Lung microvascular endothelial cell (primary cell): ENCODE measurements around the gene COL4A6. TPM values are rescaled to one million over a fixed set of nuclear protein-coding genes. Genes with fewer than 3 reads are reported as not detected.
A peak's percentile ranks its signal among the peaks of the same experiment; 100 is the strongest.
"Not testable (repeated sequence)": the region's sequence is repeated elsewhere in the genome, so short reads cannot be mapped to it uniquely, and the experiment has no call there.

Experiments used
- DNase-seq, 2 donors: peaks; one replicate each; pipeline versions ENCODE4 v3.0.0 to v3.0.0-alpha.2; 2010; ENCODE audit warnings: low read depth in 2 of 2
- total RNA-seq: library from RNA; depleted of rRNA; stranded (reverse); fragments of >200 nt; gene quantifications from 2 replicates; pipeline ENCODE4 v1.2.1, GENCODE V29; 2014

Gene COL4A6
- total RNA-seq, 1 donor from 2014 or later: 0.20 TPM

DNA sequence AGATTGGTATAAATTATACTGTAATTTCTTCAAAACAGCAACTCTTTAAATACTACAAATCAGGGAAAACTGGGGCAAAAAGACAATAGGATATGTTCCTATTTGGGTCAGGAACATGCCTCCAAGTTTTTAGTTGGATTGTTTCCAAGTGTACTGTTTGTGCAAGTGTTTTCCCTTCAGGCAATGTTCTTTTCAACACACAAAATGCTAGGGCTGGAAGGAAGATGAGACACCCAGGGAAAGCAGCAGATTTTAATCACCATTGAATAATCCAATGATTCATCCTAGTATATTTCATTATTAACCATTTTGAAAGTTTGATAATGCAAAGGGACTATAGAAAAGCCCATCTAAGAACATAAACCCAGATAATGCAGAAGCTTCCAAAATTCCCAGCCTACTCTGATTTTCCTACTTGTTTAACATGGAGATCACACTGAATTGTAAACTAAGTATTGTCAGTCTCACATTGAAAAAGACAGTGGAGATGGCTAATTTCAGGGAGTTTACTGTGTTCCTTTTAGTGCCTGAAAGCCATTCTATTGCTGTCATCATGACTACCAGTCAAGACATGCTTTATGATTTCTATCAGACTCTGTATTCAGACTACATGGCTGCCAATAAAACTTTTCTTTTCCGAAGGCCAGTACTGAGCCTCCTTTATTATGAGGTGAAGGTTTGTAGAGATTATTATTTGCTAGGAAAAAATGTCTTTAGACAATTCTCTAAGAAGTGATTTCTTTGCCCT, 38.6 kb downstream of the COL4A6 start:
- peak; percentile 19 to 72 for DNase-seq

DNA sequence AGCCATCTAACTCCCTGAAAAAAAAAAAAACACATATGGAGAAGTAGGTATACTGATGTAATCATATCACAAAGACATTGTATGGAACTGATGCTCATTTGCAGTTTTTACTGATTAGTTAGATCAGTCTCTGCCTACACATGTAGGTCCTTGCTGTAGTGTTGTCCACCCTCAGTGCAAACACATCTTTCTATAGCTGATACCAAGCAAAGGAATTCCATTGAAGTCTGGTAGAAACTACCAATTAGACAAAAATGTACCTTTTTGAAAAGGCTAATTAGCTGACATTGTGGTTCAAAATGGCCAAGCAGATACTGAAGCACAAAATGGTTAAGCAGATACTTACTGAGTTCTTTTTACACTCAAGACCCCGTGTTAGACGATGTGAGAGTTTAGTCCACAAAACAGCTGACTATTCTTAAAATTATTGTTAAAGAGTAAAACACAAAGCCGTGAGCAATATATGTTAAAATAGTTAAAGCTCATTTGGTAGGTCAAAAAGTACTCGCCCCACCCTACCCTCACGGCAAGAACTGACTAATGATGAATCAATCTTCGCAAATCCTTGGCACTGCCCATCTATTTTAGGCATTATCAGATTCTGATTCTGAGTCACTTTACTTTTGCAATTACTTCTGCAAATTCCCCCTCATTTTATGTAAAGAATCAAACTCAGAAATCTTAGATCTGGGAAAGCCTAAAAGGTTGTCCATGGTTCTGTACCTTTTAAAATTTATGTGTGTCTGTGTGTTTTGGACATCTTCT, 40.4 kb downstream of the COL4A6 start:
- peak in 1 of 2 donors; percentile 62 for DNase-seq

DNA sequence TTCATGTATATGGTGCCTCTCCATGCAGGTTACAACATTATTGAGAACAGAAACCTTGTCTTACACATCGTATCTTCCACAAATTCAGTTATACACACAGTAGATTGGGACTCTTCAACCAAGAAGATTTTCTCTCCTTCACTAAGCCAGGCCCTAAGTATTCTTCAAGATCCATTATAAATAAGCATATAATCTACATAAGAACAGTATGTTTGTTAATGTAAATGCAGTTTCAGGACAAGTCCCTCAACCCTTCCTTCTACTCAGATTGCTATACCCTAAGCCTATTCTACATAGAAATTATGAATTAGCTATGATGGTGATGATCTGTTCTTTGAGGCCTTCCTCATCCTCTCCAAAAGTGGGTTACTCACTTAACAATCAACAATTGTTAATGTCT, 41.2 kb downstream of the COL4A6 start:
- no peak for DNase-seq

DNA sequence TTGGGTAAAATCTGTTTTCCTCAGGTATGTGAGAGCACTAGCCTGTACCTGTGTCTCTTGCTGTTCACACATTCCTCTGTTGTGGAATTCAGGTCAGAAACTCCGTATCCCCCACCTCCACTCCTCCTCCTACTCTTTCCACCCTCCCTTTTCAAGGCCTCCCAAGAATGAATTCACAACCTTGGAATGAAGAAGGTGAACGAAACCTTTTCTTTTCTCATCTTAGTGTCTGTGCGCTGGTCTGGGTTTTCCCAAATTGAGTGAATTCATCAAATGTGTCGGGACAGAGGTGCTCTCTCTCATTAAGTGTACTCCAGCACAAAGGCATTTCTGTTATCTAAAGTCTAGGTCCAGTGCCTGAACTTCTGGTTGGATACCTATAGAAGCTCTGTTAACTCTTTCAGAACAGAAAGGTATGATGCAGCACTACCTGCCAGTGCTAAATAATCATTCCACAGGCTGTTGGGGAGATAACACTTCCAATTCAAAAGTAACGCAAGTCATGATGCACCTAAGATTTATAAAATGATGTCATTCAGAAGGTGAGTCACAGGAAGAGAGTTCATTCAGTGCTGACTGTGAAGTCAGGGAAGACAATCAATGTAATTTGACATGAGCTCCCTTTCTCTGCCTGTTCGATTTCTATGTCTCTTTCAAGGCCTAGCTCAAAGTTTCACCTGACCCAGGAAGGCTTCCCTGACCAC, 41.9 kb downstream of the COL4A6 start:
- peak in 1 of 2 donors; percentile 72 for DNase-seq

DNA sequence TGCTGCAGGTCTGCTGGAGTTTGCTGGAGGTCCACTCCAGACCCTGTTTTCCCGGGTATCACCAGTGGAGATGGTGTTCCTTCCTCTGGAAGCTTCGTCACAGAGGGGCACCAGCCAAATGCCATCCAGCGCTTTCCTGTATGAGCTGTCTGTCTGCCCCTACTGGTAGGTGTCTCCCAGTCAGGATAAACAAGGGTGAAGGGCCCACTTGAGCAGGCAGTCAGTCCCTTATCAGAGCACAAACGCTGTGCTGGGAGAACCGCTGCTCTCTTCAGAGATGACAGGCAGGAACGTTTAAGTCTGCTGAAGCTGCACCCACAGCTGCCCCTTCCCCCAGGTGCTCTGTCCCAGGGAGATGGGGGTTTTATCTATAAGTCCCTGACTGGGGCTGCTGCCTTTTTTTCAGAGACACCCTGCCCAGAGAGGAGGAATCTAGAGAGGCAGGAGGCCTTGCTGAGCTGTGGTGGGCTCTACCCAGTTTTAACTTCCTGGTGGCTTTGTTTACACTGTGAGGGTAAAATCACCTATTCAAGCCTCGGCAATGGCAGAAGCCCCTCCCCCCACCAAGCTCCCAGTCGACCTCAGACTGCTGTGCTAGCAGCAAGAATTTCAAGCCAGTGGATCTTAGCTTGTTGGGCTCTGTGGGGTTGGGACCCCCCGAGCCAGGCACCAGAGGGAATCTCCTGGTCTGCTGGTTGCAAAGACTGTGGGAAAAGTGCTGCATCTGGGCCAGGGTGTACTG, 47.1 kb downstream of the COL4A6 start:
- not testable (repeated sequence) for DNase-seq

- no peak for DNase-seq
Observed at GRCh38 chrX:108384783-108385182, 53.4 kb downstream of the COL4A6 start.

- no peak for DNase-seq
Observed at GRCh38 chrX:108380222-108380621, 58.0 kb downstream of the COL4A6 start.

DNA sequence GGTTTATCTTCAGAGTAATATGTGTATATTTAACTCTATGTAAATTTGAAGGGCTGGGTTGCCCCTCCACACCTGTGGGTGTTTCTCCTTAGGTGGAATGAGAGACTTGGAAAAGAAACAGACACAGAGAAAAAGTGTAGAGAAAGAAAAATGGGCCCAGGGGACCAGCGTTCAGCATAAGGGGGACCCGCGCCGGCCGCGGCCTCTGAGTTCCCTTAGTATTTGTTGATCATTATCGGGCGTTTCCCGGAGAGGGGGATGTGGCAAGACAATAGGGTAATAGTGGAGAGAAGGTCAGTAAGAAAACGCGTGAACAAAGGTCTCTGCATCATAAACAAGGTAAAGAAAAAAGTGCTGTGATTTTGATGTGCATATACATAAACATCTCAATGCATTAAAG, 61.4 kb downstream of the COL4A6 start:
- not testable (repeated sequence) for DNase-seq

GRCh38 chrX:108375591-108375990, 62.6 kb downstream of the COL4A6 start:
- not testable (repeated sequence) for DNase-seq

DNA sequence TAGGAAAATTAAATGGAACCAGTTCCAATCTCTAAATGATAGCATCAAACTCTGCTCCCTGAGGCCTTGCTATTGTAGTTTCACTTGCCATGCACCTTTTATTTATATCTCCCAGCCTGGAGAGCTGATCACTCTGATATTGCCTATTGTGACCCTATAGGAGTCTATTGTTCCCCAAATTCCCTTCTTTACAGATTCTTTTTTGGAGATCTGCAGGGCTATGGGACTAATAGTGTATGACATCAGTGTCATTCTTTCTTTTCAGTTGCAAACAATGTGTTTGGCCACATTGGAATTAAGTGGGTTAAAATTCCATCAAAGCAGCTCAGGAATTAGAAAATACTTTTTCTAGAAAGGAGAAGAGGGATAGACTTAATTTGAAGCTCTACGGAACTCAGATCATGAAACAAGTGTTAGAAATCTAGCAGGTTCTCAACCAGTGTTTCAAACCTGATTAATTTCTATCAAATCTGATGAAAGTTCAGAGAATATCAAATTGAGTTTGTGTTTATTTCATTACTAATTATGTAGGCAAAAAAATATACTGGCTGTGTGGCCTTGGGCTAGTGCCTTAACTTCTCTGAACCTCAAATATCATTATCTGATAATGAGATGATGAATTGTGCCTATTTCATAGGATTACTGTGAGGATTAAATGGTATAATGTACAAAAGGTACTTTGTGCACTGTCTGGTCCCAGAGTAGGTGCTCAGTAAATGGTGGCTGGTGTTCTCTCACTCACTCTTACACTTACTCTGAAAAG, 71.4 kb downstream of the COL4A6 start:
- DNase-seq: no peak

GRCh38 chrX:108362026-108362425, 76.2 kb downstream of the COL4A6 start:
- DNase-seq: peak; percentile 13 to 35

DNA sequence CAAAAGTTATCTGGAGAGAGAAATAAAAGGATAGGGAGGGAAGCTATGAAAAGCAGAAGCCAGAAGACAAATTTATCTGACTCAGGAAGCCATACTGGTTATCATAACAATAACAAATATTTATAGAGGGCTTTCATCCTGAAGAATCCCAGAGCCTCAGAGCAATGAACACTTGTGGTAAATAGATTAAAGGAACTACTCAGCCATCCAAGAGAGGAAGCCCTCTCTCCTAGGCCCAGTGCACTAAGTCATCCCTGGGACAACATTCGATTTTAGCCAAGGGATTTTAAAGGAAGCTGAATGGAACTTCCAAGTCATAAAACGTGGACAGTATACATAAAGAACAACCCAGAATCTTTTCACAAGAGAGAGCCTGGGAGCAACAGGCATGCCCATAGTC, 76.9 kb downstream of the COL4A6 start:
- no peak for DNase-seq

GRCh38 chrX:108359806-108360602, 78.2 kb downstream of the COL4A6 start:
- DNase-seq: no peak

DNA sequence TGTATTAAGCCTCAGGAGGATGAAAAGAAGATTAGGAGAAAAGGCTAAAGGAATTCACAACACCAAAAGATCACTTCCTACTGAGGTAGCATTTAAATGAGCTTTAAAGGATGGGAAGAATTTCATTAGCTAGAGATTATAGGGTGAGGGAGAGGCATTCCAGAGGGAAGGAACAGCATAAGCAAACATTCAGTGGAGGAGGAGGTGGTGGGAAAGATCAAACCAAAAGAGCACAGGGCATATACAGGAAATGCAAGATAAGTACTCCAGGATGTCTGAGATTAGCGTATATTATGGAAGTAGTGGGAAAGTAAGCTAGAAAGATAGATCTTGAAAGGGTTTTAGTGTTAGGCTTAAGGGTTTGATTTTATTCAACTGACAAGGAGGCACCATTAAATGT, 84.8 kb downstream of the COL4A6 start:
- peak in 1 of 2 donors; percentile 20 for DNase-seq

- no peak for DNase-seq
Observed at GRCh38 chrX:108349210-108349609, 89.0 kb downstream of the COL4A6 start.

DNA sequence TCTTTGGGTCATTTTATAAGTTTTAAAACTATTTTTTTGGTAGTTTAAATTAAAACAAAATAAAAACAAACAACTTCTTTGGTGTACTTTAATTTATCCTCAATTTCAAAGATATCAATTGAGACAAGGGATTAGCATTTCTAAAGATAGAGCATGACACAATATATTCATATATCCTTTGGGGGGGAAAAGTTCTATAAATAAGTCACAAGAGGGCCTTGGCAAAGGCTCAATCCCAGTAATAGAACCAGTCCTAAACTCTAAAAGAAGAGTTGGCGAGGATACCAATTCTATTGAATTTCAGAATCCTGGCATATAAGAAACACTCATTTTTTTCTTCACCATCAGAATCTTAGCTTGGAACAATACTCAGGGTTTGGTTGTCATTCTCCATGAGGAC, 89.7 kb downstream of the COL4A6 start:
- DNase-seq: peak; percentile 1 to 4

- peak; percentile 88 for DNase-seq
Observed at GRCh38 chrX:108347800-108348199, 90.4 kb downstream of the COL4A6 start.

GRCh38 chrX:108344216-108344615, 94.0 kb downstream of the COL4A6 start:
- DNase-seq: no peak

GRCh38 chrX:108341947-108342346, 96.3 kb downstream of the COL4A6 start:
- no peak for DNase-seq

DNA sequence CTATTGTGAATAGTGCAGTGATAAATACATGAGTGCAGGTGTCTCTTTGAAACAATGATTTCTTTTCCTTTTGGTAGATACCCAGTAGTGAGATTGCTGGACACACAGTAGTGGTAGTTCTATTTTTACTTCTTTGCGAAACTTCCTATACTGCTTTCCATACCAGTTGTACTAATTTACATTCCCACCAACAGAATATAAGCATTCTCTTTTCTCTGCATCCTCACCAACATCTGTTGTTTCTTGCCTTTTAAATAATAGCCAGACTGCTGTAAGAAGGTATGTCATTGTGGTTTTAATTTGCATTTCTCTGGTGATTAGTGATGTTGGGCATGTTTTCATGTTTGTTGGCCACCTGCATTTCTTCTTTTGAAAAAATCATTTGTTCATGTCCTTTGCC, 105.9 kb downstream of the COL4A6 start:
- no peak for DNase-seq
